Thoracic aorta (tissue), 2 donors: ENCODE data around the gene SAMHD1. TPM values are rescaled to one million over a fixed set of nuclear protein-coding genes. Genes with fewer than 3 reads are reported as not detected.

ENCODE experiments used
- ATAC-seq: fragments of 150-250 bp; one replicate; pipeline ENCODE4 v1.8.0; 2017; ENCODE audit warnings: low read depth; ENCODE audit not compliant: insufficient number of reproducible peaks, low FRiP score
- DNase-seq: peaks from one replicate; pipeline ENCODE4 v3.0.0-alpha.2; 2020; ENCODE audit warnings: low spot score
- H3K27ac ChIP-seq, 2 donors: fragments of 200-600 bp; sonication (generic); 1 replicate in 1 of 2; 2 replicates in 1 of 2; pipeline ENCODE4 v1.5.1; 2016; ENCODE audit warnings: mild to moderate bottlenecking in 2 of 2, moderate library complexity in 2 of 2
- H3K27me3 ChIP-seq: fragments of 200-600 bp; sonication (generic); replicated peaks from 2 replicates; pipeline ENCODE4 v1.6.0; 2016; ENCODE audit warnings: mild to moderate bottlenecking; ENCODE audit not compliant: insufficient read depth
- H3K36me3 ChIP-seq: fragments of 200-600 bp; sonication (generic); one replicate; pipeline ENCODE4 v1.5.1; 2016
- H3K4me1 ChIP-seq, 2 donors: fragments of 200-600 bp; sonication (generic); 1 replicate in 1 of 2; 2 replicates in 1 of 2; pipeline versions ENCODE4 v1.5.1 to v1.6.0; 2016; ENCODE audit warnings: low read depth in 2 of 2, mild to moderate bottlenecking in 1 of 2; ENCODE audit not compliant: control insufficient read depth in 1 of 2
- H3K4me3 ChIP-seq: fragments of 200-600 bp; sonication (generic); 2 replicates; pipeline ENCODE4 v1.5.1; 2016; ENCODE audit warnings: mild to moderate bottlenecking
- H3K9me3 ChIP-seq: fragments of 200-600 bp; sonication (generic); 2 replicates; pipeline ENCODE4 v1.5.1; 2016
- CTCF ChIP-seq: fragments of 200-600 bp; sonication (generic); IDR thresholded peaks from one replicate; pipeline ENCODE4 v1.5.1; 2019; ENCODE audit warnings: antibody characterized with exemption
- total RNA-seq, 2 donors: library from RNA; depleted of rRNA; stranded (reverse); fragments of >200 nt; gene quantifications; one replicate each; pipeline versions ENCODE4 v1.1.0 to v1.2.3, GENCODE V29; 2016

Gene SAMHD1
- total RNA-seq, 2 donors from 2014 or later = 229 to 365 TPM

GRCh38 chr20:36861875-36862801 is 89.4 kb downstream of the SAMHD1 start:
- Histone ChIP-seq H3K4me3 (peak overlapping the region; percentile 80), H3K4me1 (peaks cover 15 to 42% of the 10 kb centered on the region in 2 donors), H3K9me3 (no peaks in the 10 kb centered on the region), H3K27me3 (no peaks in the 10 kb centered on the region), H3K36me3 (no peaks in the 10 kb centered on the region), H3K27ac (peak overlapping the region; percentile 88)
- no peak for ATAC-seq
- peak; percentile 41 for DNase-seq
- no peak for TF ChIP-seq CTCF

GRCh38 chr20:36861625-36861874 is 90.0 kb downstream of the SAMHD1 start:
- Histone ChIP-seq H3K9me3 (no peaks in the 10 kb centered on the region), H3K36me3 (no peaks in the 10 kb centered on the region), H3K27me3 (no peaks in the 10 kb centered on the region), H3K4me3 (peak overlapping the region; percentile 80), H3K4me1 (peaks cover 15 to 47% of the 10 kb centered on the region in 2 donors), H3K27ac (peak overlapping the region; percentile 88)
- ATAC-seq (no peak), DNase-seq (no peak)
- TF ChIP-seq CTCF = no peak

- Histone ChIP-seq H3K4me3 (peak overlapping the region; percentile 80), H3K27me3 (no peaks in the 10 kb centered on the region), H3K36me3 (no peaks in the 10 kb centered on the region), H3K27ac (peak overlapping the region; percentile 88), H3K9me3 (no peaks in the 10 kb centered on the region), H3K4me1 (peaks cover 15 to 53% of the 10 kb centered on the region in 2 donors)
- TF ChIP-seq CTCF = no peak
- ATAC-seq (no peak), DNase-seq (no peak)
These were observed 90.5 kb downstream of the SAMHD1 start for GRCh38 chr20:36860811-36861624.

- Histone ChIP-seq H3K4me3 (no peak overlapping the region), H3K27me3 (no peaks in the 10 kb centered on the region), H3K4me1 (peaks cover 15 to 60% of the 10 kb centered on the region in 2 donors), H3K9me3 (no peaks in the 10 kb centered on the region), H3K27ac (peak overlapping the region in 1 of 2 donors; percentile 88), H3K36me3 (no peaks in the 10 kb centered on the region)
- no peak for DNase-seq
- ATAC-seq = no peak
- TF ChIP-seq CTCF = no peak
These were observed 91.2 kb downstream of the SAMHD1 start for GRCh38 chr20:36860339-36860738.

- H3K9me3 ChIP-seq = no peaks in the 10 kb centered on the region
- TF ChIP-seq CTCF = no peak
- no peaks in the 10 kb centered on the region for H3K36me3 ChIP-seq
- H3K27me3 ChIP-seq = no peaks in the 10 kb centered on the region
- H3K4me1 ChIP-seq = peaks cover 15 to 65% of the 10 kb centered on the region in 2 donors
- ATAC-seq (no peak), DNase-seq (no peak)
- no peak overlapping the region for H3K4me3 ChIP-seq
- peak overlapping the region in 1 of 2 donors; percentile 88 for H3K27ac ChIP-seq
These were observed 91.7 kb downstream of the SAMHD1 start for GRCh38 chr20:36859700-36860330.
